T-helper 9 cell (primary cell): ENCODE results near the gene TIMP4.

Source experiments
- DNase-seq: peaks from one replicate; pipeline ENCODE4 v3.0.0-alpha.2; 2020

The TIMP4 gene

GRCh38 chr3:12143949-12144504, 14.7 kb downstream of the TIMP4 start:
- no peak for DNase-seq

GRCh38 chr3:12142476-12142875, 16.2 kb downstream of the TIMP4 start:
- DNase-seq = no peak

- no peak for DNase-seq
Measured at GRCh38 chr3:12141350-12141749, 17.4 kb downstream of the TIMP4 start.

GRCh38 chr3:12139111-12139511, 19.6 kb downstream of the TIMP4 start:
- no peak for DNase-seq

- no peak for DNase-seq
Measured at GRCh38 chr3:12138044-12138443, 20.7 kb downstream of the TIMP4 start.

GRCh38 chr3:12136371-12136770, 22.3 kb downstream of the TIMP4 start:
- DNase-seq = no peak

- DNase-seq = peak; percentile 43
Measured at GRCh38 chr3:12135029-12135657, 23.6 kb downstream of the TIMP4 start.

- no peak for DNase-seq
Measured at GRCh38 chr3:12132881-12133280, 25.8 kb downstream of the TIMP4 start.

- DNase-seq = no peak
Measured at GRCh38 chr3:12131351-12132090, 27.2 kb downstream of the TIMP4 start.

- DNase-seq = no peak
Measured at GRCh38 chr3:12127391-12127790, 31.3 kb downstream of the TIMP4 start.

- DNase-seq = no peak
Measured at GRCh38 chr3:12125772-12126171, 32.9 kb downstream of the TIMP4 start.

GRCh38 chr3:12121466-12121865, 37.2 kb downstream of the TIMP4 start:
- DNase-seq = no peak

- no peak for DNase-seq
Measured at GRCh38 chr3:12120374-12121140, 38.2 kb downstream of the TIMP4 start.

GRCh38 chr3:12117473-12117872, 41.2 kb downstream of the TIMP4 start:
- no peak for DNase-seq

GRCh38 chr3:12116870-12117269, 41.8 kb downstream of the TIMP4 start:
- DNase-seq = no peak

- no peak for DNase-seq
Measured at GRCh38 chr3:12115849-12116248, 42.9 kb downstream of the TIMP4 start.

- no peak for DNase-seq
Measured at GRCh38 chr3:12115104-12115503, 43.6 kb downstream of the TIMP4 start.

GRCh38 chr3:12114251-12114650, 44.5 kb downstream of the TIMP4 start:
- no peak for DNase-seq

- DNase-seq = no peak
Measured at GRCh38 chr3:12107071-12107713, 51.5 kb downstream of the TIMP4 start.
